H1 (cell line): Measurements from ENCODE around the gene CENATAC. TPM values are rescaled to one million over a fixed set of nuclear protein-coding genes. Genes with fewer than 3 reads are reported as not detected.

Source experiments
- CEBPB ChIP-seq: IDR thresholded peaks from 2 replicates; pipeline ENCODE4 v1.6.1; 2012; ENCODE audit warnings: low read depth, low read length
- polyA plus RNA-seq, 7 experiments: library from polyadenylated mRNA; depleted of rRNA in 3 of 7; stranded (reverse) in 5 of 7; unstranded in 2 of 7; fragments of >200 nt in 5 of 7; fragments of 200-250 nt in 2 of 7; gene quantifications; 1 replicate in 5 of 7; 2 replicates in 1 of 7; 4 replicates in 1 of 7; pipeline versions ENCODE4 v1.2.1 to v1.2.3, GENCODE V29; 2011 to 2013; ENCODE audit warnings: missing spikeins in 2 of 7, mixed read lengths in 2 of 7
- total RNA-seq: library from RNA; stranded (reverse); fragmentation: NEBNext Ultra II Directional; extraction: Animal tissue kit (Norgen Biotek cat#: 25700); gene quantifications from 2 replicates; pipeline ENCODE4 v1.2.1, GENCODE V29; 2021

Gene CENATAC
- total and polyA plus RNA-seq, 2 of the 8 experiments (the other 6 are each of a cell fraction or from before 2014, with no cell fraction given), result 22.7 to 36.4 TPM

- TF ChIP-seq CEBPB, result no peak
Observed at GRCh38 chr11:119018074-119018938, 20.4 kb downstream of the CENATAC start, which contains the start of the genes RPS25 and TRAPPC4 (continued).
